Measurements from ENCODE around the gene PRSS8. TPM values are rescaled to one million over a fixed set of nuclear protein-coding genes. Genes with fewer than 3 reads are reported as not detected.
A peak's percentile ranks its signal among the peaks of the same experiment; 100 is the strongest.

Gene PRSS8
- polyA plus RNA-seq, 3 donors = 0.15 TPM; not detected in 2

DNA sequence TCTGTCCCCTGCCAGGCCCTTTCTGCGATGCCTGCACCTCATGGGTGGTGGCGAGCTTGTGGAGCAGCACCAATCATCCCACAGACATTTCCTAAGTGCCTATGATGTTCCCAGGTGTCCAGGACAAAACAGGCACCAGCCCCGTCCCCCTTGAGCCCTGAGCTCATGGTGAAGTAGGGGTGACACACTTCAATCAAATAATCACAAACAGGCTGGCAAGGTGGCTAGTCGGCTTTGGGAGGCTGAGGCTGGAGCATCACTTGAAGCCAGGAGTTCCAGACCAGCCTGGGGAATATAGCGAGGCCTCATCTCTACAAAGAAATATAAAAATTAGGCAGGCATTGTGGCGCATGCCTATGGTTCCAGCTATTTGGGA, 748 bp upstream of the PRSS8 start:
- H3K79me2 ChIP-seq (ENCODE audit: insufficient read depth, low read length) = no peaks in the 10 kb centered on the region
- no peak overlapping the region for H3K27ac ChIP-seq (ENCODE audit: low read depth in 1 of 2, low read length in 2 of 2)
- no peak for TF ChIP-seq CTCF (IDR thresholded peaks at IDR 0.05)
- H3K4me1 ChIP-seq (ENCODE audit: control insufficient read depth in 1 of 2, insufficient read depth in 2 of 2, low read length in 2 of 2) = peaks cover 35 to 54% of the 10 kb centered on the region in 2 donors
- H3K4me3 Mint-ChIP-seq = no peak overlapping the region
- H3K4me1 Mint-ChIP-seq = peaks cover 35% of the 10 kb centered on the region
- peak overlapping the region in 1 of 7 donors; percentile 9 for H3K27ac Mint-ChIP-seq
- peaks cover 0 to 1% (median 1%) of the 10 kb centered on the region in 3 donors for H3K27me3 Mint-ChIP-seq (ENCODE audit: low read depth in 3 of 3)
- DNase-seq = no peak
- no peaks in the 10 kb centered on the region for H4K20me1 ChIP-seq (ENCODE audit: insufficient read depth, low read length)
- no peak overlapping the region for H2AFZ ChIP-seq (ENCODE audit: insufficient read depth, low read depth, low read length, poor library complexity, severe bottlenecking)
- H3K36me3 ChIP-seq (replicated peaks in 1 of 2; ENCODE audit: control insufficient read depth in 1 of 2, insufficient read depth in 2 of 2, low read length in 2 of 2) = peaks cover 18 to 22% of the 10 kb centered on the region in 2 donors
- H3K27me3 ChIP-seq (ENCODE audit: control insufficient read depth in 2 of 2, insufficient read depth in 2 of 2, low read length in 2 of 2) = no peaks in the 10 kb centered on the region
- H3K4me2 ChIP-seq (replicated peaks; ENCODE audit: extremely low read depth, low read length, poor library complexity, severe bottlenecking) = no peak overlapping the region
- H3K4me3 ChIP-seq (replicated peaks in 1 of 3; ENCODE audit: low read depth in 2 of 3, low read length in 3 of 3) = no peak overlapping the region
- peaks cover 0 to 2% (median 0%) of the 10 kb centered on the region in 7 donors for H3K9me3 Mint-ChIP-seq
- H3K9me3 ChIP-seq (replicated peaks in 1 of 2; ENCODE audit: control insufficient read depth in 1 of 2, insufficient read depth in 1 of 2, low read length in 2 of 2) = no peaks in the 10 kb centered on the region
- H3K36me3 Mint-ChIP-seq = peaks cover 26 to 27% of the 10 kb centered on the region in 2 donors
- intact Hi-C loops (cut with micrococcal nuclease) = no loop called here
- 100% methylated on average over 4 of the region's 6 CpGs for WGBS (ENCODE audit: insufficient coverage)
- no peak overlapping the region for H3K9ac ChIP-seq (ENCODE audit: insufficient read depth, low read length, poor library complexity, severe bottlenecking)

DNA sequence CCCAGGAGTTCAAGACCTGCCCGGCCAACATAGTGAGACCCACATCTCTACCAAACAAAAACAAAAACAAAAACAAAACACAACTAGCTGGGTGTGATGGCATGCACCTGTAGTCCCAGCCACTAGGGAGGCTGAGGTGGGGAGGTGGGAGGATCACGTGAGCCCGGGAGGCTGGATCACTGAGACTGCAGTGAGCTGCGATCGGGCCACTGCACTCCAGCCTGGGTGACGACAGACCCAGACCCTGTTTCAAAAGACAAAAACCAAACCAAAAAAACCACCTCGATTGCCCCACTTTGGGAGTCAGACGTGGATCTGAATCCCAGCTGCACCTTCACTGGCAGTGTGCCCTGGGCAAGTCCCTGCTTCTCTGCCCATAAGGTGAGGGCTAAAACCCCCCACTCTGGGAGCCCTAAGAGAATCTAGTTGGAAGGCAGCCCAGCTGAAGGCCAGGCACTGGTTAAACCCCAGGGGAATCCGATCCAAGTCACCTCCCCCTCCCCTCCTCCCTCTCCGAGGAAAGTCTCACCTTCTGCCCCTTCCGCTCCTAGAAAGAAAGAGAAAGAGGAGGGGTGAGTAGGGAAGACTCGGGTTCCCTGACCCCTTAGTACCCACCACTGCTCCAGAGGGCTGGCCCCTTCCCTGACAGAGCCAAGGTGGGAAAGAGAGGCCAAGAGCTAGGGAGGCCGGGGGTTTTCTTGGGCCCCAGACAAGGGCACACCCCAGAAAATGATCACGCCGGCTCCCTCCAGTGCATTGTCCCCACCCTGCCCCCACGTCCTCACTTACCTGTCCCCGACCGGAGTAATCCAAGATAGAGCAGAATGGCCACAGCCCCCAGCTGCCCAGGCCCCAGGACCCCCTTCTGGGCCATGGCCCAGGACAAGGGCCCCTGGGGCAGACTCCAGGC, 647 bp downstream of the PRSS8 start:
- no peak overlapping the region for H3K9ac ChIP-seq (ENCODE audit: insufficient read depth, low read length, poor library complexity, severe bottlenecking)
- peaks cover 38 to 57% of the 10 kb centered on the region in 2 donors for H3K4me1 ChIP-seq (ENCODE audit: control insufficient read depth in 1 of 2, insufficient read depth in 2 of 2, low read length in 2 of 2)
- WGBS (ENCODE audit: insufficient coverage) = 72% methylated on average over 8 of the region's 18 CpGs
- H3K36me3 Mint-ChIP-seq = peaks cover 34 to 38% of the 10 kb centered on the region in 2 donors
- no peak for TF ChIP-seq CTCF (IDR thresholded peaks at IDR 0.05)
- no peaks in the 10 kb centered on the region for H3K27me3 ChIP-seq (ENCODE audit: control insufficient read depth in 2 of 2, insufficient read depth in 2 of 2, low read length in 2 of 2)
- H3K27me3 Mint-ChIP-seq (ENCODE audit: low read depth in 3 of 3) = peaks cover 0 to 1% (median 1%) of the 10 kb centered on the region in 3 donors
- H3K27ac ChIP-seq (ENCODE audit: low read depth in 1 of 2, low read length in 2 of 2) = peak overlapping the region; percentile 22 to 65
- no peak overlapping the region for H2AFZ ChIP-seq (ENCODE audit: insufficient read depth, low read depth, low read length, poor library complexity, severe bottlenecking)
- no peaks in the 10 kb centered on the region for H3K9me3 Mint-ChIP-seq
- no peaks in the 10 kb centered on the region for H3K79me2 ChIP-seq (ENCODE audit: insufficient read depth, low read length)
- H3K4me1 Mint-ChIP-seq = peaks cover 40% of the 10 kb centered on the region
- H3K27ac Mint-ChIP-seq = peak overlapping the region; percentile 60 to 91 (median 82)
- H3K9me3 ChIP-seq (replicated peaks in 1 of 2; ENCODE audit: control insufficient read depth in 1 of 2, insufficient read depth in 1 of 2, low read length in 2 of 2) = no peaks in the 10 kb centered on the region
- peak overlapping the region; percentile 25 for H3K4me2 ChIP-seq (replicated peaks; ENCODE audit: extremely low read depth, low read length, poor library complexity, severe bottlenecking)
- H3K4me3 Mint-ChIP-seq = peak overlapping the region in 1 of 2 donors; percentile 46
- H3K36me3 ChIP-seq (replicated peaks in 1 of 2; ENCODE audit: control insufficient read depth in 1 of 2, insufficient read depth in 2 of 2, low read length in 2 of 2) = peaks cover 23 to 32% of the 10 kb centered on the region in 2 donors
- H4K20me1 ChIP-seq (ENCODE audit: insufficient read depth, low read length) = no peaks in the 10 kb centered on the region
- peak overlapping the region in 1 of 3 experiments; percentile 8 for H3K4me3 ChIP-seq (replicated peaks in 1 of 3; ENCODE audit: low read depth in 2 of 3, low read length in 3 of 3)
- intact Hi-C loops (cut with micrococcal nuclease) = no loop called here
- peak; percentile 38 to 79 (median 65) for DNase-seq
